Epithelial cell of proximal tubule (primary cell): Measurements from ENCODE around the gene TMTC3. TPM values are rescaled to one million over a fixed set of nuclear protein-coding genes. Genes with fewer than 3 reads are reported as not detected.
"Not testable (repeated sequence)": the region's sequence is repeated elsewhere in the genome, so short reads cannot be mapped to it uniquely, and the experiment has no call there.

Source experiments
- DNase-seq: peaks from one replicate; pipeline ENCODE4 v3.0.0-alpha.2; 2011; ENCODE audit warnings: low read depth
- H3K4me3 ChIP-seq: 2 replicates; pipeline ENCODE4 v1.5.1; 2011; ENCODE audit warnings: low read depth, mild to moderate bottlenecking, low read length
- CTCF ChIP-seq: conservative IDR thresholded peaks from 2 replicates; pipeline ENCODE4 v1.5.1; 2012; ENCODE audit warnings: low read depth, mild to moderate bottlenecking, low read length
- total RNA-seq: library from RNA; depleted of rRNA; stranded (reverse); fragments of >200 nt; gene quantifications from 2 replicates; pipeline ENCODE4 v1.2.3, GENCODE V29; 2015

The TMTC3 gene
- total RNA-seq, 1 donor from 2014 or later = 11.6 TPM

DNA sequence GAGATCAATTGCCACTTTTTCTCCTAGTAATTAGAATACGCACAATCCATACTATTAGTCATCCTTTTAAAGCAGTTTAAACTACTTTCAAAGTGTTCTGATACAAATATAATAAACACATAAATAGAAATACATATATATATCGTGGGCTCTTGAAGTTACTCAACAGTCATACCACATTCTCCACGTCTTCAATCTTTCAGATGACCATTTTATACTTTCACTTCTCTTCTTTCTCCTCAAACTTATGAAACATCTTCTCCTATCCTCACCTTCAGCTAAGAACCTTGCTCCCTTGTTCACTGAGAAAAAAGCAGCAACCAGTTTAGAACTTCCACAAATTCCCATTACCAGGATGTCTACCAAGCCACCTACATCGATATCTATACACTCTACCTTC, 19.4 kb upstream of the TMTC3 start:
- H3K4me3 ChIP-seq = no peak overlapping the region
- TF ChIP-seq CTCF = no peak
- DNase-seq = no peak

- TF ChIP-seq CTCF = no peak
- no peak overlapping the region for H3K4me3 ChIP-seq
- no peak for DNase-seq
These were observed 15.0 kb upstream of the TMTC3 start for GRCh38 chr12:88127099-88127498.

- H3K4me3 ChIP-seq = no peak overlapping the region
- DNase-seq = no peak
- no peak for TF ChIP-seq CTCF
These were observed 14.3 kb upstream of the TMTC3 start for GRCh38 chr12:88127855-88128254.

DNA sequence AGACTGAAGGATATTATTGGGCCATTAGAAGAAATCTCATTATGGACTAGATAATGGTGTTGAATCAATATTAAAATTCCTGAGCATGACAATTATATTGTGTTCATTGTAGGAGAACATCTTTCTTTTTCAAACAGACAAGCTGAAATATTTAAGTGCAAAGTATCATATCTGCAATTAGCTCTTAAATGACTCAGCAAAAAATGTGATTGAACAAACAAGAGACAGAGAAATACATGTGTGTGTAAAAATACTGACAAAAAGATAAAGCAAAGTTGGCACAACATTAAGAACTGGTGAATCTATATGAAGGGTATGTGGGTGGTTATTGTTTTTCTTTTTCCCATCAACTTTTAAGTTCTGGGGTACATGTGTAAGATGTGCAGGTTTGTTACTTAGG, 9.7 kb upstream of the TMTC3 start:
- no peak for TF ChIP-seq CTCF
- no peak overlapping the region for H3K4me3 ChIP-seq
- no peak for DNase-seq

DNA sequence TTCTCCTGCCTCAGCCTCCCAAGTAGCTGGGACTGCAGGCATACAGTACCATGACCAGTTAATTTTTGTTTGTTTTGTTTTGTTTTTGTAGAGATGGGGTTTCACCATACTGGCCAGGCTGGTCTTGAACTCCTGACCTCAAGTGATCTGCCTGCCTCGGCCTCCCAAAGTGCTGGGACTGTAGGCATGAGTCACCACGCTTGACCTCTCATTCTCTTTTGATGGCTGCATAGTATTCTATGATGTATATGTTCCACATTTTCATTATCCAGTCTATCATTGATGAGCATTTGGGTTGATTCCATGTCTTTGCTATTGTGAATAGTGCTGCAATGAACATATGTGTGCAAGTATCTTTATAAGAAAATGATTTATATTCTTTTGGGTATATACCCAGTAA, 8.9 kb upstream of the TMTC3 start:
- not testable (repeated sequence) for DNase-seq

GRCh38 chr12:88139711-88140110, 2.4 kb upstream of the TMTC3 start:
- DNase-seq = not testable (repeated sequence)

More for the DNA sequence above, 8.9 kb upstream of the TMTC3 start:
- H3K4me3 ChIP-seq = not testable (repeated sequence)

DNA sequence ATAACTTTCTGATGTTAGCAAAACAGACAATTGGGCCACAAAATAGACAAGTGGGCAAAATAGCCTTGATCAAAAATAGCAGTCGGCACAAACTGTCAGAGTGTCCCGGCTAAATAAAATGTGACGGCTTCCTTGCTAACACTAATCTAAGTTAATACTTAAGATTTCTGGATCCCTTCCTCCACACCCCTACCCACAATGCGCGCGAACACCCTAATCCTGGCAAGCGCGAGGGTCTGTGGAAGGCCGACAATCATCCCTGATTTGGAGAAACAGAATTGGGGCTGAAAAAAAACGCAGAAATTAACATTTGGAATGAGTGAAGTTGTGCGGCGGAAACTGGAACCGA, 708 bp upstream of the TMTC3 start:
- no peak for TF ChIP-seq CTCF
- H3K4me3 ChIP-seq = peak overlapping the region; percentile 90
- DNase-seq = no peak

More at GRCh38 chr12:88139711-88140110, 2.4 kb upstream of the TMTC3 start:
- not testable (repeated sequence) for H3K4me3 ChIP-seq

- peak overlapping the region; percentile 90 for H3K4me3 ChIP-seq
- no peak for DNase-seq
- TF ChIP-seq CTCF = no peak
These were observed 494 bp downstream of the TMTC3 start for GRCh38 chr12:88142610-88142991.
